ENCODE measurements around the gene IGF1R. TPM values are rescaled to one million over a fixed set of nuclear protein-coding genes. Genes with fewer than 3 reads are reported as not detected.

IGF1R gene
- total RNA-seq, 4 donors from 2014 or later, result 59.6 to 172 (median 88.5) TPM

- 38% methylated on average over 6 of the region's 6 CpGs for WGBS, 2 donors
- TF ChIP-seq POLR2A (IDR thresholded peaks at IDR 0.05), result no peak
- no peak for TF ChIP-seq CTCF (IDR thresholded peaks at IDR 0.05)
- H3K4me3 ChIP-seq (ENCODE audit: low read depth, poor library complexity, severe bottlenecking), result no peak overlapping the region
- intact Hi-C loops (cut with DNase I; ENCODE audit: low total_unique reads), result no loop called here
- DNase-seq (ENCODE audit: low spot score in 2 of 2), result no peak
Measured at GRCh38 chr15:98703126-98703685, 54.9 kb downstream of the IGF1R start.

GRCh38 chr15:98705070-98705469 lies 56.7 kb downstream of the IGF1R start:
- intact Hi-C loops (cut with DNase I; ENCODE audit: low total_unique reads), result no loop called here
- no peak overlapping the region for H3K4me3 ChIP-seq (ENCODE audit: low read depth, poor library complexity, severe bottlenecking)
- TF ChIP-seq CTCF (IDR thresholded peaks at IDR 0.05), result no peak
- no peak for TF ChIP-seq POLR2A (IDR thresholded peaks at IDR 0.05)
- DNase-seq (ENCODE audit: low spot score in 2 of 2), result no peak
- 93 to 95% methylated on average over 4 of the region's 4 CpGs for WGBS, 2 donors

DNA sequence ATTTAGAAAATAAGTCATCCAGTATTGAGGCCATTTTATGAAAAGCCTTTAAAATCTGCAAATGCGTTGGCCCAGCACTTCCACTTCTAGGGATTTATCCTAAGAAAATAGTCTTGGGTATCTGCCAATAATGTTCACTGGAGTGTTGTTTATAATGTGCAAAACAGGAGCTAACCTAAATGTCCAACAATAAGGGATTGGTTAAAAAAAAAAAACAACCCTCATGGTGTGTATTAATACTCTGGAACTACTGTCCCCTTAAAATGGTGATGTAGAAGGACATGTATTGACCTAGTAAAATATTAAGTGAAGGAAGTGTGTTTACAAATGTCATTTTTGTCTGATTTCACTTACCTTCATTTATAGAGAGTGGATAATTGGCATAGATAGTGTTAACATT lies 58.0 kb downstream of the IGF1R start:
- intact Hi-C loops (cut with DNase I; ENCODE audit: low total_unique reads), result no loop called here
- 86% methylated on average over 1 of the region's 1 CpG for WGBS, 2 donors
- no peak for TF ChIP-seq POLR2A (IDR thresholded peaks at IDR 0.05)
- no peak for TF ChIP-seq CTCF (IDR thresholded peaks at IDR 0.05)
- no peak overlapping the region for H3K4me3 ChIP-seq (ENCODE audit: low read depth, poor library complexity, severe bottlenecking)
- DNase-seq (ENCODE audit: low spot score in 2 of 2), result no peak

- intact Hi-C loops (cut with DNase I; ENCODE audit: low total_unique reads), result no loop called here
- no peak for DNase-seq (ENCODE audit: low spot score in 2 of 2)
- TF ChIP-seq POLR2A (IDR thresholded peaks at IDR 0.05) (no peak), CTCF (IDR thresholded peaks at IDR 0.05) (no peak)
- no peak overlapping the region for H3K4me3 ChIP-seq (ENCODE audit: low read depth, poor library complexity, severe bottlenecking)
- WGBS, 2 donors, result 93% methylated on average over 13 of the region's 13 CpGs
Measured at GRCh38 chr15:98706986-98707385, 58.6 kb downstream of the IGF1R start.

- TF ChIP-seq CTCF (IDR thresholded peaks at IDR 0.05) (no peak), POLR2A (IDR thresholded peaks at IDR 0.05) (no peak)
- intact Hi-C loops (cut with DNase I; ENCODE audit: low total_unique reads), result no loop called here
- 93% methylated on average over 10 of the region's 10 CpGs for WGBS, 2 donors
Measured at GRCh38 chr15:98708037-98708590, 59.8 kb downstream of the IGF1R start.

GRCh38 chr15:98711810-98712209 lies 63.5 kb downstream of the IGF1R start:
- no peak for DNase-seq (ENCODE audit: low spot score in 2 of 2)
- 95 to 100% methylated on average over 2 of the region's 2 CpGs for WGBS, 2 donors
- no peak for TF ChIP-seq CTCF (IDR thresholded peaks at IDR 0.05)
- intact Hi-C loops (cut with DNase I; ENCODE audit: low total_unique reads), result no loop called here
- H3K4me3 ChIP-seq (ENCODE audit: low read depth, poor library complexity, severe bottlenecking), result no peak overlapping the region

More at GRCh38 chr15:98708037-98708590, 59.8 kb downstream of the IGF1R start:
- H3K4me3 ChIP-seq (ENCODE audit: low read depth, poor library complexity, severe bottlenecking), result no peak overlapping the region
- no peak for DNase-seq (ENCODE audit: low spot score in 2 of 2)
